H9 (cell line): ENCODE data around the gene LSM3. TPM values are rescaled to one million over a fixed set of nuclear protein-coding genes. Genes with fewer than 3 reads are reported as not detected.

Source experiments
- DNase-seq: peaks from one replicate; pipeline ENCODE4 v3.0.0-alpha.2; 2017
- H2AFZ ChIP-seq: one replicate; pipeline ENCODE4 v1.6.1; 2013; ENCODE audit warnings: mild to moderate bottlenecking, low read length, control low read depth, moderate library complexity
- H2AK5ac ChIP-seq: 2 replicates; pipeline ENCODE4 v1.6.1; 2013; ENCODE audit warnings: low read length, control low read depth, mixed read lengths; ENCODE audit not compliant: insufficient read length
- H2BK120ac ChIP-seq: one replicate; pipeline ENCODE4 v1.6.1; 2013; ENCODE audit warnings: low read depth, mild to moderate bottlenecking, low read length, control low read depth, inconsistent platforms; ENCODE audit not compliant: poor library complexity, severe bottlenecking
- H2BK12ac ChIP-seq: 2 replicates; pipeline ENCODE4 v1.6.1; 2013; ENCODE audit warnings: low read length, control low read depth, mixed read lengths, low read depth; ENCODE audit not compliant: insufficient read length
- H2BK15ac ChIP-seq: 2 replicates; pipeline ENCODE4 v1.6.1; 2013; ENCODE audit warnings: low read depth, low read length, control low read depth
- H2BK20ac ChIP-seq: one replicate; pipeline ENCODE4 v1.6.1; 2013; ENCODE audit warnings: low read depth, mild to moderate bottlenecking, low read length, control low read depth, inconsistent platforms; ENCODE audit not compliant: poor library complexity, severe bottlenecking
- H2BK5ac ChIP-seq: 2 replicates; pipeline ENCODE4 v1.6.1; 2013; ENCODE audit warnings: low read length, control low read depth, mixed read lengths; ENCODE audit not compliant: insufficient read length
- H3K14ac ChIP-seq: 2 replicates; pipeline ENCODE4 v1.6.1; 2013; ENCODE audit warnings: low read length, control low read depth; ENCODE audit not compliant: insufficient read depth
- H3K18ac ChIP-seq: 2 replicates; pipeline ENCODE4 v1.6.1; 2013; ENCODE audit warnings: low read depth, mild to moderate bottlenecking, mixed read lengths, low read length, control low read depth; ENCODE audit not compliant: insufficient read length
- H3K23ac ChIP-seq: 2 replicates; pipeline ENCODE4 v1.6.1; 2013; ENCODE audit warnings: low read length, control low read depth, mixed read lengths, low read depth; ENCODE audit not compliant: insufficient read length
- H3K23me2 ChIP-seq: 2 replicates; pipeline ENCODE4 v1.6.1; 2013; ENCODE audit warnings: low read depth, mild to moderate bottlenecking, mixed read lengths, low read length, control low read depth; ENCODE audit not compliant: insufficient read length, poor library complexity, severe bottlenecking
- H3K27ac ChIP-seq: 2 replicates; pipeline ENCODE4 v1.5.1; 2013; ENCODE audit warnings: low read length, control low read depth, mixed read lengths, low read depth; ENCODE audit not compliant: insufficient read length
- H3K27me3 ChIP-seq: 2 replicates; pipeline ENCODE4 v1.6.1; 2013; ENCODE audit warnings: low read length, control low read depth, inconsistent platforms; ENCODE audit not compliant: insufficient read depth
- H3K4ac ChIP-seq: 2 replicates; pipeline ENCODE4 v1.6.1; 2013; ENCODE audit warnings: low read depth, mild to moderate bottlenecking, control low read depth, inconsistent platforms, low read length, moderate library complexity
- H3K4me1 ChIP-seq: 2 replicates; pipeline ENCODE4 v1.6.1; 2013; ENCODE audit warnings: low read length, control low read depth, inconsistent platforms; ENCODE audit not compliant: insufficient read depth
- H3K4me2 ChIP-seq: 2 replicates; pipeline ENCODE4 v1.6.1; 2013; ENCODE audit warnings: low read length, control low read depth, mixed read lengths; ENCODE audit not compliant: insufficient read length, insufficient read depth
- H3K56ac ChIP-seq: 2 replicates; pipeline ENCODE4 v1.6.1; 2013; ENCODE audit warnings: low read depth, mild to moderate bottlenecking, mixed read lengths, low read length, control low read depth; ENCODE audit not compliant: insufficient read length
- H3K79me1 ChIP-seq: 2 replicates; pipeline ENCODE4 v1.6.1; 2013; ENCODE audit warnings: low read depth, mild to moderate bottlenecking, moderate library complexity, low read length, control low read depth, inconsistent platforms; ENCODE audit not compliant: insufficient read depth, poor library complexity, severe bottlenecking
- H3K79me2 ChIP-seq: 2 replicates; pipeline ENCODE4 v1.6.1; 2013; ENCODE audit warnings: low read length, control low read depth, inconsistent platforms; ENCODE audit not compliant: insufficient read depth
- H3K9ac ChIP-seq: 2 replicates; pipeline ENCODE4 v1.6.1; 2013; ENCODE audit warnings: low read length, control low read depth, mixed read lengths; ENCODE audit not compliant: insufficient read length; ENCODE audit errors: extremely low read depth
- H3K9me3 ChIP-seq: one replicate; pipeline ENCODE4 v1.6.1; 2013; ENCODE audit warnings: low read depth, low read length, inconsistent platforms; ENCODE audit not compliant: control insufficient read depth
- H3T11ph ChIP-seq: one replicate; pipeline ENCODE4 v1.6.1; 2013; ENCODE audit warnings: mild to moderate bottlenecking, low read length, control low read depth, inconsistent platforms
- H4K20me1 ChIP-seq: one replicate; pipeline ENCODE4 v1.6.1; 2013; ENCODE audit not compliant: control insufficient read depth, insufficient read length, insufficient read depth
- H4K5ac ChIP-seq: 2 replicates; pipeline ENCODE4 v1.6.1; 2013; ENCODE audit warnings: low read depth, mild to moderate bottlenecking, mixed read lengths, low read length, control low read depth; ENCODE audit not compliant: insufficient read length
- H4K8ac ChIP-seq: replicated peaks from 2 replicates; pipeline ENCODE4 v1.6.1; 2013; ENCODE audit warnings: low read length, control low read depth, mixed read lengths, low read depth; ENCODE audit not compliant: insufficient read length
- H4K91ac ChIP-seq: 2 replicates; pipeline ENCODE4 v1.6.1; 2013; ENCODE audit warnings: low read depth, mild to moderate bottlenecking, moderate library complexity, mixed read lengths, low read length, control low read depth; ENCODE audit not compliant: insufficient read length
- H3K27ac Mint-ChIP-seq, 3 experiments: 2 replicates in 2 of 3; 3 replicates in 1 of 3; pipeline ENCODE4 v1.8.0; 2020 to 2021; ENCODE audit warnings: mixed read lengths in 3 of 3, mild to moderate bottlenecking in 1 of 3, moderate library complexity in 1 of 3
- H3K27me3 Mint-ChIP-seq: 2 replicates; pipeline ENCODE4 v1.8.0; 2021; ENCODE audit warnings: low read depth, mild to moderate bottlenecking, moderate library complexity, mixed read lengths
- H3K36me3 Mint-ChIP-seq, 3 experiments: 2 replicates in 2 of 3; 3 replicates in 1 of 3; pipeline ENCODE4 v1.8.0; 2020 to 2021; ENCODE audit warnings: low read depth in 3 of 3, mixed read lengths in 3 of 3; ENCODE audit not compliant: insufficient read depth in 1 of 3
- H3K4me1 Mint-ChIP-seq, 2 experiments: 2 replicates each; pipeline ENCODE4 v1.8.0; 2020; ENCODE audit warnings: mixed read lengths in 2 of 2
- H3K4me3 Mint-ChIP-seq, 2 experiments: 2 replicates in 1 of 2; 3 replicates in 1 of 2; pipeline ENCODE4 v1.8.0; 2020 to 2021; ENCODE audit warnings: mild to moderate bottlenecking in 2 of 2, mixed read lengths in 2 of 2, moderate library complexity in 1 of 2
- H3K9me3 Mint-ChIP-seq, 2 experiments: 2 replicates in 1 of 2; 3 replicates in 1 of 2; pipeline ENCODE4 v1.8.0; 2020; ENCODE audit warnings: mild to moderate bottlenecking in 2 of 2, mixed read lengths in 2 of 2, moderate library complexity in 1 of 2
- whole genome bisulfite sequencing: extraction: QIAGEN DNeasy Blood & Tissue Kit; methylation state at CpG from one replicate; pipeline ENCODE4 v1.1.7; 2013; ENCODE audit warnings: missing lambda C conversion rate, low lambda C conversion rate, mixed read lengths; ENCODE audit not compliant: insufficient read length; ENCODE audit errors: extremely low coverage; 5-methylcytosine and 5-hydroxymethylcytosine counted together
- total RNA-seq: library from RNA; stranded (reverse); gene quantifications from 2 replicates; pipeline ENCODE4 v1.2.1, GENCODE V29; 2021
- TF ChIP-seq, protein P1 (sequence below): fragments of 200-600 bp; sonication (generic); conservative IDR thresholded peaks from 3 replicates; pipeline ENCODE4 v1.8.0; 2021; ENCODE audit warnings: antibody characterized with exemption, mild to moderate bottlenecking

The LSM3 gene
- total RNA-seq, 1 experiment from 2014 or later = 24.4 TPM

DNA sequence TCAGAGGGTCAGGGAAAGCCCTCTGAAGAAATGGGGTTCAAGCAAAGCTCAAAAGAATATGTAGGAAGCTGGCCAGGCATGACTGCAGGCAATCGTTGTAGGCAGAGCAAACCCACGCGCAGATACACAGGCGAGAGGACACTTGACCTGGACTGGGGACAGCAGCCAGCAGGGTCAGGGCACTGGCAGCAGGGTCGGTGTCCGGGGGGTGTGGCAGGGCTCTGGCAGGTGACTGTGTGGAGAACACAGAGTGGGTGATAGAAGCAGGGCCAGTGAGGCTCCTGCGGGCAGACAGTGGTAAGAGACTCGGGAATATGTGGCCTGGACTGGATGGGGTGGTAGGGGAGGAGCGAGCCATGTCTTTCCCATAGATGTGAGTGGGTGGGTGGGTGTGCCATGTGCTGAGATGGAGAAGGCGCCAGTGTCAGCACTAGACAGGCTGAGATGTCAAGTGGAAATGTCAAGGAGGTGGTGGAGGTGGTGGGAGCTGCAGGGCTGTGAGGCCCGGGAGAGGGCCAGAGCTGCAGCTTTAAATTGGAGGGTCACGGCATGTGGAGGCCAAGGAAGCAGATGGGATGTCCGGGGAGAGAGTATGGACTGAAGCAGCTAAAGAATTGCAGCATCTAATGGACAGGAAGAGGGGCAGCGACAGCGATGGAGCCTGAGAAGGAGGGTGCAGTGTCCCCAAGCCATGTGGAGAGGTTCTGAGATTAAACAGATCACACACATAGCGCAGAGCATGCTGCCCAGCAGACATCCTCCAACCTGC, 40.3 kb upstream of the LSM3 start:
- Histone ChIP-seq H3K23me2 (no peaks in the 10 kb centered on the region), H2BK20ac (no peak overlapping the region), H4K20me1 (peaks cover 2% of the 10 kb centered on the region), H3K18ac (no peak overlapping the region), H3T11ph (no peak overlapping the region), H3K27me3 (no peaks in the 10 kb centered on the region), H2BK120ac (no peak overlapping the region), H3K14ac (no peak overlapping the region), H3K4me1 (no peaks in the 10 kb centered on the region), H3K4ac (no peak overlapping the region), H2BK15ac (no peak overlapping the region), H3K79me2 (no peaks in the 10 kb centered on the region), H3K56ac (no peak overlapping the region), H2BK5ac (no peak overlapping the region), H3K79me1 (no peaks in the 10 kb centered on the region), H3K4me2 (no peak overlapping the region), H3K23ac (no peak overlapping the region), H4K91ac (no peak overlapping the region), H3K27ac (no peak overlapping the region), H4K8ac (no peak overlapping the region), H4K5ac (no peak overlapping the region), H3K9me3 (no peaks in the 10 kb centered on the region), H3K9ac (no peak overlapping the region), H2AK5ac (no peak overlapping the region), H2BK12ac (no peak overlapping the region), H2AFZ (no peak overlapping the region)
- no CpG with 5 or more reads among the region's 16 CpGs for WGBS
- Mint-ChIP-seq H3K4me3 (no peak overlapping the region), H3K36me3 (peaks cover 9 to 76% (median 39%) of the 10 kb centered on the region in 3 experiments; a peak in 6 of 7 replicates), H3K4me1 (no peaks in the 10 kb centered on the region), H3K27me3 (no peaks in the 10 kb centered on the region; the same call in 1 of the 2 replicates), H3K9me3 (no peaks in the 10 kb centered on the region), H3K27ac (0 out of 7 replicates have a peak overlapping the region, but pooled peaks of 1 of the 3 experiments have one; percentile 53)
- DNase-seq = no peak
- TF ChIP-seq, protein P1, sequence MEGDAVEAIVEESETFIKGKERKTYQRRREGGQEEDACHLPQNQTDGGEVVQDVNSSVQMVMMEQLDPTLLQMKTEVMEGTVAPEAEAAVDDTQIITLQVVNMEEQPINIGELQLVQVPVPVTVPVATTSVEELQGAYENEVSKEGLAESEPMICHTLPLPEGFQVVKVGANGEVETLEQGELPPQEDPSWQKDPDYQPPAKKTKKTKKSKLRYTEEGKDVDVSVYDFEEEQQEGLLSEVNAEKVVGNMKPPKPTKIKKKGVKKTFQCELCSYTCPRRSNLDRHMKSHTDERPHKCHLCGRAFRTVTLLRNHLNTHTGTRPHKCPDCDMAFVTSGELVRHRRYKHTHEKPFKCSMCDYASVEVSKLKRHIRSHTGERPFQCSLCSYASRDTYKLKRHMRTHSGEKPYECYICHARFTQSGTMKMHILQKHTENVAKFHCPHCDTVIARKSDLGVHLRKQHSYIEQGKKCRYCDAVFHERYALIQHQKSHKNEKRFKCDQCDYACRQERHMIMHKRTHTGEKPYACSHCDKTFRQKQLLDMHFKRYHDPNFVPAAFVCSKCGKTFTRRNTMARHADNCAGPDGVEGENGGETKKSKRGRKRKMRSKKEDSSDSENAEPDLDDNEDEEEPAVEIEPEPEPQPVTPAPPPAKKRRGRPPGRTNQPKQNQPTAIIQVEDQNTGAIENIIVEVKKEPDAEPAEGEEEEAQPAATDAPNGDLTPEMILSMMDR = no peak
